Kidney tubule cell (primary cell): ENCODE data around the gene KMT5C.

Source experiments
- DNase-seq: peaks from one replicate; pipeline ENCODE4 v3.0.0-alpha.2; 2018; ENCODE audit warnings: low spot score

Gene KMT5C

GRCh38 chr19:55368701-55369563, 29.3 kb downstream of the KMT5C start:
- DNase-seq, result peak; percentile 63

- peak; percentile 74 for DNase-seq
These were observed 30.1 kb downstream of the KMT5C start for GRCh38 chr19:55369653-55370304.

- DNase-seq, result peak; percentile 87
These were observed 30.8 kb downstream of the KMT5C start, which contains the start of gene IL11 for GRCh38 chr19:55370305-55370988. Gene IL11 (minus strand): TSS chr19:55370463. CDS start chr19:55370310, 153 bp downstream.

GRCh38 chr19:55372316-55373081, 32.8 kb downstream of the KMT5C start:
- DNase-seq, result peak; percentile 89

DNA sequence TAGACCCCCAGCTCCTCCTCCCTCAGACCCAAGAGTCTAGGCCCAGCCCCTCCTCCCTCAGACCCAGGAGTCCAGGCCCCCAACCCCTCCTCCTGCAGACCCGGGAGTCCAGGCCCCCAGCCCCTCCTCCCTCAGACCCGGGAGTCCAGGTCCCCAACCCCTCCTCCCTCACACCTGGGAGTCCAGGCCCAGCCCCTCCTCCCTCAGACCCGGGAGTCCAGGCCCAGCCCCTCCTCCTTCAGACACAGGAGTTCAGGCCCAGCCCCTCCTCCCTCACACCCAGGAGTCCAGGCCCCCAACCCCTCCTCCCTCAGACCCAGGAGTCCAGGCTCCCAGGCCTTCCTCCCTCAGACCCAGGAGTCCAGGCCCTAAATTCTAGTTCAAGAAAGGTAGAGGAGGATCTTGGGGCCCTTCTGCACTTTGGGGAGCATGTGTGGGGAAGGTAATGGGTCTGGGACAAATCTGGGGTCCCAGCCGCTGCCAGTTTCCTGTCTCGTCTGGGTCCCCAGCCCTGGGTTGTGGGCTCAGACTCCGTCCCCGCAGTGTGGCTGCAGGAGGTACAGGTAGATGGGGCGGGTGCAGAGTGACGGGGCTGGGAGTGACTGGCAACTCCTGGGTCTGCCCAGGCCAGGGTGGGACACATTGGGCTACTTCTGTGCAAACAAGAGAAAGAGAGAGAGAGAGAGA, 33.8 kb downstream of the KMT5C start:
- DNase-seq, result peak; percentile 54

DNA sequence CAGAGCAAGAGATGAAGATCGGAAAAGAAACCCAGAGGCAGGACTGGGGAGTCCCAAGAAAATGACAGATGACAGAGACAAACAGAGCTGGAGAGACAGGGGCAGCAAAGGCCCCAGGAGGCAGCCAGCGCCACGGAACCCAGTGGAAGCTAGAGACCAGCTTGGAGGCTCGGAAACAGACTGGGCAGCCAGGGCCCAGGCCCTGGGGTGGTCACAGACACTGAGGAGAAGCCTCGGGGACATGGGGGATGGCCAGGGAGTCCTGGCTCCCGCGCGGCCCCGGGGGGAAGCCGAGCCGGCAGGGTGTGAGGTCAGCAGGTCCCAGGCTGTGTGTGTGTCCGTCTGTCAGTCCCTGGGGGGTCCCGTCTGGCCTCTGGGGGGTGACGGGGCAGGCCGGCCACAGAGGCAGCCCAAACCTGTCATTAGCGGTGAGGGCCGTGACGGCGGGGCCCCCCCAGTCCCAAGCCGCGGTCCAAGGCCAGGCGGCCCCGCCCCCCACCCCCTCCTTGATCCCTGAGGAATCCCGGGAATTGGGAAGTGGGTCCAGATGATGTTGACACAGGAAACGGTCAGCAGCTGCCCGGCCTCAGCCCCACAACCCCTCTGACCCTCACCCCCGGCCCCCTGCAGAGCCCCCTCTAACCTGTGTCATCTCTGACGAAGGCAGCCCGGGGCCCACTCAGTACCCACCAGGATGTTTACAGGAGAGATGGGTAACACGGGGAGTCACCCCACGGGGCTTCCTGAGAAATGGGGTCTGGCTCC, 34.5 kb downstream of the KMT5C start:
- peak; percentile 85 for DNase-seq

DNA sequence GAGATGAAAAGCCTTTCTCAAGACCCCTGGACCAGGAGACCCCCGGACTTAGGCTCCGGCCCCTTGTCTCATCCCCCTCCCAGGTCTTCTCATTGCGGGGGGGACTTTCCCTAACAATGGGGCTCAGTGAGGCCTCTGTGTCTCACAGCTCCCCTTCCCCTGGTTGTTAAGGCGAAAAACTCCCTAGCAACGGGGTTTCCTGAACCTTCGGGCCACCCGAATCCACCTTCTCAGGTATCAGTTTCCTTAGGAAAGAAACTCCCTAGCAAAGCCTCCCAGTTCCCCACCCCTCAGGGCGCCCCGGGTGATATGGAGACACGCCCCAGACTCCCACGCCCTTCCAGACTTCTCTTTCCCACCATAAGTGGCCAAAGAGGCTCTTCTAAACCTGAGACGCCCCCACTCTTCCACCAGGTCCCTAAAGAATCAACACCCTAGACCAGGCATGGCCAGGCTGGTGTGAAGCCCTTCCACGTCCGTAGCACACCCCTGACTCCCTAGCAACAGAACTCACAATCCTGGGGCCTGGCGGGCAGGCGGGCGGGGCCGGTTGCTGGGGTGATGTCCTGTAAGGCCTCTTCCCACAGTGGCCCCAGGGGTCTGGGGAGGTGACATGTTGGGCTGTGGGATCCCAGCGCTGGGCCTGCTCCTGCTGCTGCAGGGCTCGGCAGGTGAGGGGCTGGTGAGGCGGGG, 36.7 kb downstream of the KMT5C start, which contains the start of gene TMEM190:
Gene TMEM190 (plus strand): TSS at position 586 of the 693 bp plus-strand sequence. CDS start 28 bp downstream, at position 614.
- DNase-seq, result no peak

GRCh38 chr19:55377356-55378131, 37.9 kb downstream of the KMT5C start:
- no peak for DNase-seq

GRCh38 chr19:55379174-55379573, 39.5 kb downstream of the KMT5C start:
- DNase-seq, result no peak

DNA sequence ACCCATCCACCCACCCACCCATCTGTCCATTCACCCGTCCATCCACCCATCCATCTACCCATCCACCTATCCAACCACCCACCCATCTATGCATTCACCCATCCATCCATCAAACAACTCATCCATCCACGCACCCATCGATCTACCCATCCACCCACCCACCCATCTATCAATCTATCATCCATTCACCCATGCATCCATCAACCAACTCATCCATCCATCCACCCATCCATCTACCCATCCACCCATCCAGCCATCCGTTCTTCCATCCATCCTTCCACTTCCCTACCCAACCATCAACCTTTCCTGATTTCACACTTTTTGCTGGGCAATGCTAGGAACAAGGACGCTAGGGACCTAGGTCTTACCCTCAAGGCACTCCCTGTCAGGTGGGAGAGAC, 42.3 kb downstream of the KMT5C start:
- DNase-seq, result no peak

DNA sequence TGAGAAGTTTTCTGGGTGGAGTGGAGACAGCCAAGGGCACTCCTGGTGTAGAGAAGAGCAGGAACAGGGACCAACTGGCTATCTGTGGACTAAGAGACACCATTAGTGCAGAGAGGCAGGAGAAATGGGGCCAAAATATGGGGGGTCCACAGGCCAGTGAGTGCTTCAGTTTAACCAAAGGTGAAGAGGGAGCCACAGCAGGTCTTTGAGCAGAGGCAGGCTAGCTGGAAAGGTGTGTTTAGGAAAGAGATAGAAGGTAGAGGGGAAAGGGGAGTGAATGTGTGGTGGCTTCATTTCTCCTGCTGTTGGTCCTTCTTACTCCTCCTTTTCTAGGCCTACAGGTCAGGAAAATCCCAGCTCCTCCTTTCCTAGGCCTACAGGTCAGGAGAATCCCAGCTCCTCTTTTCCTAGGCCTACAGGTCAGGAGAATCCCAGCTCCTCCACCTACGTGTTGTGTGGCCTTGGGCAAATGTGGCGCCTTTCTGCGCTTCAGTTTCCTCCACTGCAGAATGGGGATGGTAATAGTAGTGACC, 42.9 kb downstream of the KMT5C start:
- no peak for DNase-seq

- DNase-seq, result peak; percentile 77
These were observed 43.8 kb downstream of the KMT5C start for GRCh38 chr19:55383279-55384130.

GRCh38 chr19:55384131-55384919, 44.6 kb downstream of the KMT5C start, which contains the start of gene TMEM238:
Gene TMEM238 (minus strand): TSS chr19:55384292. CDS start chr19:55384259, 33 bp downstream.
- peak; percentile 51 for DNase-seq

DNA sequence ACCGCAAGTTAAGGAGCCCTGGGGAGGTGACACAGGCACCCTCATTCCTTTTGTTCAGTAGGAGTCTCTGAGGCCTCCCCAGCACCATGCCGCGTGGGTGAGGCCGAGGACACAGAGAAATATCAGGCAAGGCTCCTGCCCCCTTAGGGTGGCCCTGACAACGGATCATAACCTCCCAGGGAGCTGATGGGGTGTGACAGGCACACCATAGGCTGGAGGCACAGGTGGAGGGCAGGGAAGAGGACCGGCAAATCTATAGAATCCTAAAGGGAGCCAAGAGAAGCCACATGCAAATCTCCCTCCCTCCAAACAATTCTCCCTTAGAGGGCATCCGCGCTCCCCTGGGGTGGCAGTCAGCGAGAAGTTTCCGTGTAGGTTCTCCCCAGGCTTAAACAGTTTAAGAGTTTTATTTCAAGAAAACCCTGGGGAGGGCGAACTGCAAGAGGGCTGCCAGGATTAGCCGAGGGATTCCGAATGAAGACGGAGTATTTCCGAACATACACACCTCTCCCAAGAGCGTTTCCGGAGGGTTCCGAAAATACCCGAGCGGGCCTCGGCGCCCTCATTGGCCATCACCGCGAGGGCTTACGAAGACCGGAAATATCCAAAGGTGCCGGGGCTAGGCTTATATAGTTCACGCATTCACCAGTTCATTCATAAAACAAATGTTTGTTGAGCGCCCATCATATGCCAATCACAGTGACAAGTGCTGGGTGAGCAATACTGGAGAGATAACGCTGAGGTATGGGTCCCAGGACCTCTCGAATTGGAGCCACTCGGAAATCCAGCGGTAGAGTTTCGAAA, 45.4 kb downstream of the KMT5C start:
- DNase-seq, result peak; percentile 96

DNA sequence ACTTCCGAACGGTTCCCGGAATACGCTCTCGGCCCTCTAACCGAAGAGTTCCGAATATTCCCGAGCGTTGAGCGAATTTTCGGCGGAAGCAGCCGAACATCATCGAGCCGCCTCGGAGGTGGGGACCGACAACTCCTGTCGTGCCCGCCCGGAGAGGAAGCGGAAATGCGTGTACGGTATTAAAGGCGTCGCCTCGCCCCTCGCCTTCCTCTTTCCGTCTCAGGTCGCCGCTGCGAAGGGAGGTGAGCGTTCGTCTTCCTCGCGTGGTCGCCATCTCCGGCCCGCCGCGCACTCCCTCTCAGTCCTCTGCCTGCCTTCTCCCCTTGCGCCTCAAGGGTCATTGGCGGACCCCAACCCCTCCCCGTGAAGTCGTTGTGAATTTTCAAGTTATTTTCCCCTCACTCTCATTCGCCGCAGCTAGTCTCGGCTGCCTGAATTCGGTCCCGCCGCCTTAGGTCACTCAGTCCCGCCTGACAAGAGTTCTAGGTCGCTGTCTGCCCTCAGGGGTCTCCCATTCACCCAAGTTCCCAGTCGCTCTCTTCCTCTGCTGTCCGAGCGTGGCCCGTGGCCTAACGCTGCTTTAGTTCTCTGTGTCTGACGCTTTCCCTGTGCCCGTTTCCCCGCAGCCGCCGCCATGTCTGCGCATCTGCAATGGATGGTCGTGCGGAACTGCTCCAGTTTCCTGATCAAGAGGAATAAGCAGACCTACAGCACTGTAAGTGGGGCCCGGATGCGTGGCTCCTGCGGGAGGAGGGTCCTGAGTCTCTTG, 46.2 kb downstream of the KMT5C start, which contains the start of gene RPL28:
Gene RPL28 (plus strand): TSS at position 209 of the 769 bp plus-strand sequence. CDS start 426 bp downstream, at position 635.
- DNase-seq, result peak; percentile 98
